HG03066 (cell line): ENCODE results near the gene FCGR2B.
A peak's percentile ranks its signal among the peaks of the same experiment; 100 is the strongest.
"Not testable (repeated sequence)": the region's sequence is repeated elsewhere in the genome, so short reads cannot be mapped to it uniquely, and the experiment has no call there.

Experiments used
- ATAC-seq: cut with Tn5 transposase; IDR thresholded peaks from one replicate; pipeline ENCODE4 v1.9.1; 2021; ENCODE audit warnings: low read depth; ENCODE audit not compliant: unreplicated experiment

The FCGR2B gene

DNA sequence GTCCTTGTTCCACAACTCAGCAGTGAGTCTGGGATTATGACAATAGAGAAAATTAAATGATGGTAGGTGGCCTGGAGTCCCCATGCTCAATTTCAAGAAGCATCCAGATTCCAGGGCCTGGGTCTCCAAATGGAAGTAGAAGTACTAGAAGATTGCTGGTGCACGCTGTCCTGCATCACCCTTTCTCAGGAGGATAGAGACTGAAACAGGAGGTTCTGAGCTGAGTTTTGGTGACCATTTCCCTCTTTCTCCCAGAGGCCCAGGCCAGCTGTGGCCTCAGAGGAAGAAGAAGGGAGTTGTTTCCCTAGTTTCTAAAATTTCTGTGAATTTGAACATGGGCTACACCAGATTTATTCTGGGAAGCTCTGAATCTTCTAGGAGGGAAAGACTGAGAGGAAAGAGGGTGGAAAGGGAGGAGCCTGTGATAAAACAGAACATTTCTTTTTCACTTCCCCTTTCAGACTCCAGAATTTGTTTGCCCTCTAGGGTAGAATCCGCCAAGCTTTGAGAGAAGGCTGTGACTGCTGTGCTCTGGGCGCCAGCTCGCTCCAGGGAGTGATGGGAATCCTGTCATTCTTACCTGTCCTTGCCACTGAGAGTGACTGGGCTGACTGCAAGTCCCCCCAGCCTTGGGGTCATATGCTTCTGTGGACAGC is at the start of gene FCGR2B:
Gene FCGR2B (plus strand): TSS at position 460 of the 656 bp plus-strand sequence. CDS start 99 bp downstream, at position 559.
- ATAC-seq = peak; percentile 70

DNA sequence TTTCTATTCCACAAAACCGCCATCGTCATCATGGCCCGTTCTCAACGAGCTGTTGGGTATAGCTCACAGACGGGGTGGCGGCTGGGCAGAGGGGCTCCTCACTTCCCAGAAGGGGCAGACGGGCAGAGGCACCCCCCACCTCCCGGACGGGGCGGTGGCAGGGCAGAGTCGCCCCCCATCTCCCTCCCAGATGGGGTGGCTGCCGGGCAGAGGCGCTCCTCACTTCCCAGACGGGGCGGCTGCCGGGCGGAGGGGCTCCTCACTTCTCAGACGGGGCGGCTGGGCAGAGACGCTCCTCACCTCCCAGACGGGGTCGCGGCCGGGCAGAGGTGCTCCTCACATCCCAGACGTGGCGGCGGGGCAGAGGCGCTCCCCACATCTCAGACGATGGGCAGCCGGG is 46.5 kb upstream of the FCGR2B start:
- ATAC-seq = not testable (repeated sequence)

DNA sequence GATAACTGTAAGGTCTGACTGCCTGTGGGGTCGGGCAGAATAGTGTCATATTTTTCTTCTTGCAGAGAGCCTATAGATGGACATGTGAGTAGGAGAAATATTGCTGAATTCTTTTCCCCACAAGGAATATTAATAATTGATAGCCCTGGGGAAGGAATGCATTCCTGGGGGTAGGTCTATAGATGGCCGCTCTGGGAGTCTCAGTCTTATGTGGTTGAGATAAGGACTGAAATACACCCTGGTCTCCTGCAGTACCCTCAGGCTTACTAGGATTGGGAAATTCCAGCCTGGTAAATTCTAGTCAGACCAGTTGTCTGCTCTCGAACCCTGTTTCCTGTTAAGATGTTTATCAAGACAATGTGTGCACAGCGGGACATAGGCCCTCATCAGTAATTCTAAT is 44.4 kb upstream of the FCGR2B start:
- ATAC-seq = not testable (repeated sequence)

DNA sequence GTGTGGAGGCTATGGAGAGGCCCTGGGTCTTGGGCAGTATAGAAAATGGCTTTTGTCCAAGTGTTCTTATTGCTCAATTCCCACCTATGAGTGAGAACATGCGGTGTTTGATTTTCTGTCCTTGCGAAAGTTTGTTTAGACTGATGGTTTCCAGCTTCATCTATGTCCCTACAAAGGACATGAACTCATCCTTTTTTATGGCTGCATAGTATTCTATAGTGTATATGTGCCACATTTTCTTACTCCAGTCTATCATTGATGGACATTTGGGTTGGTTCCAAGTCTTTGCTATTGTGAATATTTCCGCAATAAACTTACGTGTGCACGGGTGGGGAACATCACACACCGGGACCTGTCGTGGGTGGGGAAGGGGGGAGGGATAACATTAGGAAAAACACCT is 42.5 kb upstream of the FCGR2B start:
- ATAC-seq = not testable (repeated sequence)

DNA sequence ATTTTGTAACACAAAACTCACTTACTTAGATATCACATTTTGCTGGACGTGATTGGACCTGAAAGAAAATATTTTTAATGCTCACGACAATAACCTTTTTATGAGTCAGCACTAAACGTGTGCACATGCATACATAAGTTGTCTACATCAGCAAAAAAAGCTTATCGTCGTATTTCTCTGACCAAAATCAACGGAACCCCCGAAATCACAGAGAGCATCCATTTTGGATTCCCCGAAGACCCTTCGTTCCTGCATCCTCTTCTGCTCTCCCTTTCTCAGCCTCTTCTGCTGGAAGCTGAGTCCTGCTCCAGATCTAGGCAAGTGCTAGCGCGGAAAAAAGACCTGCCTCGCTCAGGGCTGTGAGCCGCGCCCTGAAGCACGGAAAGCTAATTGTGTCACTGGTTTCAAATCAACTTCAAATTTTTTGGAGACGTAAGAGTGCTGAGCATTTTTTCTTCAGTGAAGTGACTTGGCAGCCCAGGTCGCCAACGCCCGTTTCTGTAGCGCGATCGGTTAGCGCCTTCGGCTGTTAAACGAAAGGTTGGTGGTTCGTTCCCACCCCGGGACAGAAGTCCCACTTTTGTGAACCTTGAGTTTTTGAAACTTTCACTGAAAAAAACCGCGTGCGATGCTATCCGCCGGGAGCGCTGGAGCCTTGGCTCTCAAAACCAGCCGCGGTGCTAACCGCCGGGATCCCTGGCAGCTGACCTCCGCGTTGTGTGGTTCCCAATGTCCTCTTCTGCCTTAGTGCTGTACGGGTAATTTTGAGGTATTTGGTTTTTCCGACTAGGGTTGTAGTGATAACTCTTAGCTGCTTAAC is 41.6 kb upstream of the FCGR2B start:
- ATAC-seq = not testable (repeated sequence)

DNA sequence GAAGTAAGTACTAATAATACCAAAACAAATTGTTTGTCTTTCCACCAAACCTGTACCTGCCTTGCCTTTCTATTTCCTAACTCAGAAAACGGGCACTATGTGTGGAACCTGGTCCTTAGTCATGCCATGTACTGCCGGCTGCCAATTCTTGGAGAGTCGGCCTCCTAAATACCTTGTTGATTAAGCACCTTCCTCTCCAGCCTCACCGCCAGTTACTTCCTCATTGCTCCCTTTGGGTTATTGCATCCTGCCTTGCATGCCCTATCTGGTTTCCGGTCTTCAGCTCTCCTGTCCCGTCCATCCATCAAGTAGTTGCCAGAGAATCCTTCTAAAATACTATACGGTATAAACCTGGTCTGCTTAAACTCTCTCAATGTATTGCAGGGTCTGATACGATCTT is 40.9 kb upstream of the FCGR2B start:
- not testable (repeated sequence) for ATAC-seq

DNA sequence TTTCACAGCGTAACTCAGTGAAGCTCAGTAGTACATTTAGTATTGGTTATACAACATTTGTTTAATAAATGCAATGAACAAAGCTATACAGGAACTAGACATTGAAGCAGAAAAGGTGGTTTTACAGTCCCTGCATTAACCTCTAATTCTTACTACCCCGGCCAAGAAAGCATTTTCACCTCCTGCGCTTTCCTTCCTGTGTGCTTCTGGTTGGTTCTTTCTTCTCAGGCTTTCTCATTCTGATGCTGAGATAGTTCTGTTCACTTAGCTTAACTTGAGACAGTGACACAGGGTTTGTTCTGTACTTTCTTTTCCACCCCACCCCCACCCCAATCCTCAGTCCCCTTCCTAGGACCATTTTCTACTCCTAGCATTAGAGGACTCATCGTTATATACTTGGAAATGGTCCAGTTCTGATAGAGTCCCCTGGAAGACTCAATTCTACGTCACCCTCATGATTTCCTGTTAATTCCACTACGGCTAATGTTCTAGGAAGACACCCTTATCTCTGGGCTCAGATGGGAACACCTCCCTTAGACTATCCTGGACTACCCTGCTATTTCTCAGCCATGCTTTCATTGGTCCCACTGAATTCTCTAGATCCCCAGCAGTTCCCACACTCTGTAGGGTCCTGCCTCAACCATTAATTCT is 39.4 kb upstream of the FCGR2B start:
- ATAC-seq = not testable (repeated sequence)

DNA sequence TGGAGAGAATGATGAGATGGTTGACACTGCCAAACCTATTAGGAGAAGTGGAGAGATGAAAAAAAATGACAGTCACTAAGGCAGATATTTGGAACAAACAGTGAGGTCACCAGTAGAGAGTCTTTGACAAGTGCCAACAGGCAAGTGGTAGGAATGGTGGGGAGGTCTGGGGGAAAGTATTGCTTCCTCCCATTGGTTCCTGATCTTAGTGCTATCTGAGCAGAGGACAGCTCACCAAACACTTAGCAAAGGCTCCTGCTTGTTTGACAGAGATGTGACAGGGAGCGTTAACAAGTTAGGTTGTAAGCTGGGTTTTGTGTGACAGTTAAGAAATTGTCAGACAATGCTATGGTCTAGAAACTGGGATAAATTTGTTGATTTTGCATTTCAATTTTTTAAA is 38.3 kb upstream of the FCGR2B start:
- ATAC-seq = not testable (repeated sequence)

DNA sequence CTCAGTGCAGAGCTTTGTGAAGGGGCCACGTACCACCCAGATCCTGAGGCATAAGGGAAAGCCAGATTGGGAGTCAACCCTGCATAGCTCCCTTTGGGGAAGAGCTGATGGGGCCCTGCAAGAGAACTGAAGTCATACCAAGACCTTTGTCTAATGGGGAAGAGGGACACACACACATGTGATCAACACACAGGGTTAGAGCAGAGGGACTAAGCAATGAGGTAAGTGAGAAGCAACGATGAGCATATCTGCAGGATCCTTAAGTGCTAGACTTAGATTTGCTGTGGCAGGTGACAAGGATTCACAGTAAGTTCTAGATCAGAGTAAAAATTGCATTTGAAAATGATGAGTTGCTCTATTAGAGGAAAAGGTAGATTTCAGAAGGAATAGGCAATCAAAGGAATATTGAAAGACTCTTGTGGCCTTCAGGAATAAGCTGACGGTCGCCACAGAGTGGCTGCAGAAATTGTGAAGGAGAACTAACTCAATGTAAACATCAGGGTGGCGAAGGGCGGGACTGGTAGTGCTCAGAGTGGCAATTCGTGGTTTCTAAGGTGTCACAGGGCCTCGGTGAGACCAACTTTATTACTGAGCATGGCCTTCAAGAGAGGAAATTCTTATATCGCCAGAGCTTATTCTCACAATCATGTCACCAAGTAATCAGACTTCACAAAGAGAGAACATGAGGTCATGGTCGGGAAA is 36.3 kb upstream of the FCGR2B start:
- ATAC-seq = not testable (repeated sequence)

DNA sequence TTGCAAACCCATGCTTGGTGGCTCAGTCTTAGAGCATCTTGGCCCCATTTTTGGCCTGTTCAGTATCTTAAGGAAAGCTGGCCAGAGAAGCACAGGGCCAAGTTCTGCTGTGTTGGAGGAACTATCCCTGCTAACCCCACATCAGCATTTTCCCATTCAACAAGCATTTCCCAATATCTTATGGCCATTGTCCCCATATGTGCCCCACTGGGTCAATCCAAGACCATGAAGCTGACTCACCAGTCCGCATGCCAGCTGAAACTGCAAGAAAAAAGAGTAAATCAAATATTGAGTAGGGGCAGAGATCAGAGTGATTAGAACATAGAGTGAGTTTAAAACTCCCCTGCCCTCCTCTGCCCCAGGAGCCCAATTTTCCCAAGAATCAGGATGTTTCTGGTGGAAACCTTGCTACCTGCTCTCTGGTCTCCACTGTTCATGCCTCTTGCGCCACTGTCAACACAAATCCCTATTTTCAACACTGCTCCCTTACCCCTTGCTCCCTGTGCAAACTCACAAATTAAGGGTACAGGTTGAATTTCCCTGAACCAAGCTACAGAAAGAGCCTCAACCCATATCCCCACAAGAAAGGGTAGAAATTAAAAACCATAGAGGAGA is 32.7 kb upstream of the FCGR2B start:
- not testable (repeated sequence) for ATAC-seq

DNA sequence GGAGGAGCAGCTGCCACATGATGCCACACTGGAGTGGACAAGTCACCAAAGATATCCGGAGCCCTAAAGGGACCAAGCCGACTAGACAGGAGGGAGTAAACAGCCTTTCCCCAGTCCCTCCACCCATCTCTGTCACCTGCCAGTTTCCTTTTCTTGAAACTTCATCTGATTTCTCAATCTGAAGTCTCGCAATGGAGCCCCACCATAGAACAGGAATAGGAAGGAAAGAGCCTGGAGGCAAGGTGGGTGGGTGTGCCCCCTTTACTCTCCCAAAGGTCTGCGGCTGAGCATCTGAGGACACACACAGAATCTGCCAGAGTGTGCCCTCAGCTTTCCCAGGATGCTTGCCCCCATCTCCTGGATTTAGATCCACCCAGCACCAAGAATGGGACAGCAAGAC is 31.9 kb upstream of the FCGR2B start, which contains the start of gene FCGR3B:
Gene FCGR3B (minus strand): TSS at position 101 of the 400 bp plus-strand sequence. CDS start 82 bp downstream, at position 19.
- ATAC-seq = no peak

DNA sequence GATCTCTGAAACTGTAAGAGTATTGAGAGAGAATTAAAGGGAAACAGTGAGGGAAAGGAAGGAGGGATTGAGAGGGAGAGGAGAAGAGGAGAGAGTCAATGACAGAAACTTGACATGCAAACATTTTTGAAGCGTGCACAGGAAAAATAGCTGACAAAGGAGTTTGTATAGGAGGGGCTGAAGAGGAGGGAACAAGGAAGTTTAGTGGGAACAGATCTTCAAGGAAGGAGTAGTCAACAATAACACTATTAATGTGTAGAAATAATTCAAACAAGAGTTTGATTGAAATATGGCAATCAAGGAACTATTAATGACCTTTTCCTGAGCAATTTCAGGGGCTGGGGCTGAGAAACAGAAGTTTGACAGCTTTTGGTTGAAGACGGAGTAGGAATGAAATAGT is 27.9 kb upstream of the FCGR2B start:
- not testable (repeated sequence) for ATAC-seq

DNA sequence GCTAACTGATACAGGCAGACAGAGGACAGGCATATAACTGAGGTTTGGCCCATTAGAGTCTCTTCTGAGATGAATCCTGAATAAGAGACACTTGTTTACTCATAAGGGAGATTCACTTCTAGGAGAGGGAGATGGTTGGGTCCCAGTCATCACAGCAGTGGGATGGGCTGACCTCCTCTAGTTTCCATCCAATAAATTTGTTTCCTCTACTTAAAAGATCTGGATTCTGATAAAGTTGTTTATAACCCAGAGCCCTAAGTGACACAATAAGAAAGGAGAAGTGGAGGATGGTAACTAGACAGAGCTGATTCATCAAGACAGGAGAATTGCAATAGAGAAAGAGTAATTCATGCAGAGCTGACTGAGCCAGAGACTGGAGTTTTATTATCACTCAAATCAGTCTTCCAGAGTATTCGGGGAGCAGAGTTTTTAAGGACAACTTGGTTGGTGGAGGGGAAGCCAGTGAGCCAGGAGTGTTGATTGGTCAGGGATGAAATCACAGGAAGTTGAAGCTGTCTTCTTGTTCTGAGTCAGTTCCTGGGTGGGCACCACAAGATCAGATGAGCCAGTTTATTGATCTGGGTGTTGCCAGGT is 26.7 kb upstream of the FCGR2B start:
- not testable (repeated sequence) for ATAC-seq

DNA sequence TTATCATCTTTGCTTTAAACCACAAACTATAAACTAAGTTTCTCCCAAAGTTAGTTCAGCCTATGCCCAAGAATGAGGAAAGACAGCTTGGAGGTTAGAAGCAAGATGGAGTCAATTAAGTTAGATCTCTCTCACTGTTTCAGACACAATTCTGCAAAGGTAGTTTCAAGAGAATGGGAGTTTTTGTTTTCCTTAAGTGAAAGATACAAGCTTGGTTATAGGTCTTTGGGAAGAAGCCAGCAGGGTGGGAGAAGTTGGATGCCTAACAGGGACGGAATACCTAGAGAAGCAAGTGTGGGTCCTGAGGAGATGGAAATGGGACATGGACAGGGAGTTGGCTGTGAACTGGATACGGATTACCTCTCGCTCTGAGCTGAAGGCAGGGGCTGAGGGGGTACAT is 26.0 kb upstream of the FCGR2B start:
- ATAC-seq = not testable (repeated sequence)

DNA sequence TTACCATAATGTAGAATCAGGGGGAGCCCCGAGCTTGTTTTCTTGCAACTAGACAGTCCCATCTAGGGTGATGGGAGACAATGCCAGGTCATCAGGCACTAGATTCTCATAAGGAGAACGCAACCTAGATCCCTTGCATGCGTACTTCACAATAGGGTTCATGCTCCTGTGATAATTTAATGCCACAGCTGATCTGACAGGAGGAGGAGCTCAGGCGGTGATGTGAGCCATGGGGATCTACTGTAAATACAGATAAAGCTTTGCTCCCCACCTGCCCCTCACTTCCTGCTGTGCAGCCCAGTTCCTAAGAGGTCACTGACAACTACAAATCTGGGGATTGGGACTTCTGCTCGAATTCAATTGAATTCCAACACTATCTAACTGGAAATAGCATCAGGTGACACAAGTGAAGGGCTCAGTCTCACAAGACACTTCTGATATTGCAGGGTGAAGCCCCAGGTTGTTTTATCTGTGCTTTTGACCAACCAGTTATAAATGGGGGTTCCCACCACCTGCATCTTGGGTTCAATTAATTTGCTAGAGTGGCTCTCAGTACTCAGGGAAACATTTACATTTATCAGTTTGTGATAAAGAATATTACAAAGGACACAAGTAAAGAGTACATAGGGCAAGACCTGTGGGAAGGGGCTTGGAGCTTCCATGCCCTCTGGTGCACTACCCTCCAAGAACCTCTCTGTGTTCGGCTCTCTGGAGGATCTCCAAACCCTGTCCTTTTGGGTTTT is 24.5 kb upstream of the FCGR2B start:
- ATAC-seq = not testable (repeated sequence)

DNA sequence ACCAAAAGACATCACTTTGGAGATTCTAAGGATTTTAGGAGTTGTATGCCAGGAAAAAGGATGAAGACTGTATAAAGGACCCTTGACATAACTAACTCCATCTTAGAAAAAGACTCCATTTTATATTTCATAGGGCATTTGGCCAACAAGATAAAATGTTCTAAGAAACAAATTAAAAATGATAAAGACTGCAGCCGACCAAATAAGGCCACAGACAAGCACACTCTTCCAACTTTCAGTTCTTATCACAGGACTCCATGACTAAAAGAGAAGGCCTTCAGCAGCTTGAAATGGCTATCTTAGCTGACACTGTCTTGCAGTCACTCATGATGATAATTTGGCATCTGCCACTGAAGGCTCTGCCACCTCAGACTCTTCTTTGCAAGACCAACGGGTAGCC is 23.7 kb upstream of the FCGR2B start:
- not testable (repeated sequence) for ATAC-seq

DNA sequence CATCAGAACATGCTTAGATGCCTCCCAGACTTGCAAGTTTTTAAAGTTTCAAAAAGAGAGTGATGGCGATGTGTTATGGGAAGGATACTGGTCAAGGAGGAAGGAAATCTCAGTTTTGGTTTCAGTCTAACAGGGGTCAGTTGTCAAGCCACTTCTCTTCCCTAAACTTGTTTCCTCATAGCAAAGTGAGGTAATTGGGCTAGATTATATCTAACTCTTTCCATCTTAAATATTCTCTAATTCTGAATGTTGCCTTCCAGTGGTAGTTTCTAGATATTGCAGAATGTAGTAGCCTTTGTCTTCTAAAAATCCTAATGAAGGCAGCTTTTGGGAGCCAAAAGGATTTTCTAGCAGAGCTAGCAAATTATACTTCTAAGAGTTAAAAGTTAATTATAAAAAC is 20.2 kb upstream of the FCGR2B start:
- not testable (repeated sequence) for ATAC-seq

DNA sequence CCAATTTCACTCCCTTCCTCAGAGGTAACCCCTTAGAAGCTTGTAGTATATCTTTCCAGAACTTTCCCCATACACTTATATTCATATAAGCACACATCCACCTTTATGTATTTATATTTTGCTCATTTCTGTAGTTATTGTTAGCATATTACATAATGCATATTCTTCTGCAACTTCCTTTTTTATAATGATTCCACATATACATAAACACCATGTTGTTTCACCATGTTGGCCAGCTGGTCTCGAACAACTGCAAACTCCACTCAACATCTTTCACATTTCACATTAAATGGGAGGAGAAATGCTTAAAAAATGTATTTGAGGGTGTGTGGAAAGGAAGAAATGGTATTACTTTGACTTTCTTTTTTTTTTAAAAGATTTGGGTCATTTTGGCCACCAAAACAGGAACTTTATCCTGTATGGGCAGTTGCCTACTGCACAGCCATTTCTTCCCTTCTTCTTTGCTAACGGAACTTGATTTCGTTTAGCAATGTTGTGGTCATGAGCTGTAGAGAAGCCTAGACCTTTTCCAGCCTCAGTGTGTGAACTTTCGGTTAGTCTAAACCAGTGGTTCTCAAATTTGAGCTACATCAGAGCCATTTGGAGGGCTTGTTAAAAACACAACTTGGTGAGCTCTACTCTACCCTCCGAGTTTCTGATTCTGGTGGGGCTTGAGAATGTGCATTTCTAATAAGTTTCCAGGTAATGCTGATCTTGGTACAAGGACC is 19.3 kb upstream of the FCGR2B start:
- not testable (repeated sequence) for ATAC-seq
